Stimulated activated CD4-positive, alpha-beta T cell treated with anti-CD3 and anti-CD28 coated beads, Interleukin-15, amount 100 ng/mL, for 24 hours (primary cell): Measurements from ENCODE around the gene DOCK2.
"Not testable (repeated sequence)": the region's sequence is repeated elsewhere in the genome, so short reads cannot be mapped to it uniquely, and the experiment has no call there.

Experiments
- DNase-seq: peaks from one replicate; pipeline ENCODE4 v3.0.0-alpha.2; 2020

Gene DOCK2

GRCh38 chr5:169760229-169760628 lies 123.2 kb downstream of the DOCK2 start:
- DNase-seq, result no peak

- no peak for DNase-seq
Measured at GRCh38 chr5:169762338-169763095, 125.4 kb downstream of the DOCK2 start.

- DNase-seq, result no peak
Measured at GRCh38 chr5:169763376-169764017, 126.4 kb downstream of the DOCK2 start.

GRCh38 chr5:169764018-169764378 lies 126.9 kb downstream of the DOCK2 start:
- DNase-seq, result no peak

- no peak for DNase-seq
Measured at GRCh38 chr5:169765176-169765996, 128.3 kb downstream of the DOCK2 start.

- not testable (repeated sequence) for DNase-seq
Measured at GRCh38 chr5:169766943-169767342, 129.9 kb downstream of the DOCK2 start.

GRCh38 chr5:169767938-169768337 lies 130.9 kb downstream of the DOCK2 start:
- DNase-seq, result no peak

GRCh38 chr5:169768416-169768815 lies 131.3 kb downstream of the DOCK2 start:
- no peak for DNase-seq

- no peak for DNase-seq
Measured at GRCh38 chr5:169770109-169770508, 133.0 kb downstream of the DOCK2 start.

GRCh38 chr5:169772256-169772655 lies 135.2 kb downstream of the DOCK2 start:
- DNase-seq, result no peak

- no peak for DNase-seq
Measured at GRCh38 chr5:169772688-169773087, 135.6 kb downstream of the DOCK2 start.

GRCh38 chr5:169777159-169777558 lies 140.1 kb downstream of the DOCK2 start:
- no peak for DNase-seq

GRCh38 chr5:169778622-169779596 lies 141.8 kb downstream of the DOCK2 start:
- DNase-seq, result no peak

- DNase-seq, result no peak
Measured at GRCh38 chr5:169781420-169782345, 144.6 kb downstream of the DOCK2 start.

GRCh38 chr5:169785771-169786618 lies 148.9 kb downstream of the DOCK2 start:
- no peak for DNase-seq

GRCh38 chr5:169788168-169788567 lies 151.1 kb downstream of the DOCK2 start:
- no peak for DNase-seq

- no peak for DNase-seq
Measured at GRCh38 chr5:169789417-169789940, 152.4 kb downstream of the DOCK2 start.

- DNase-seq, result no peak
Measured at GRCh38 chr5:169791251-169791650, 154.2 kb downstream of the DOCK2 start.

GRCh38 chr5:169795338-169795737 lies 158.3 kb downstream of the DOCK2 start:
- no peak for DNase-seq

GRCh38 chr5:169796731-169797130 lies 159.7 kb downstream of the DOCK2 start:
- peak; percentile 34 for DNase-seq
